Measurements from ENCODE around the gene TFB2M. TPM values are rescaled to one million over a fixed set of nuclear protein-coding genes. Genes with fewer than 3 reads are reported as not detected.
"Not testable (repeated sequence)": the region's sequence is repeated elsewhere in the genome, so short reads cannot be mapped to it uniquely, and the experiment has no call there.

The TFB2M gene
- total RNA-seq, 4 donors from 2014 or later, result 9.1 to 12.9 (median 11.4) TPM

DNA sequence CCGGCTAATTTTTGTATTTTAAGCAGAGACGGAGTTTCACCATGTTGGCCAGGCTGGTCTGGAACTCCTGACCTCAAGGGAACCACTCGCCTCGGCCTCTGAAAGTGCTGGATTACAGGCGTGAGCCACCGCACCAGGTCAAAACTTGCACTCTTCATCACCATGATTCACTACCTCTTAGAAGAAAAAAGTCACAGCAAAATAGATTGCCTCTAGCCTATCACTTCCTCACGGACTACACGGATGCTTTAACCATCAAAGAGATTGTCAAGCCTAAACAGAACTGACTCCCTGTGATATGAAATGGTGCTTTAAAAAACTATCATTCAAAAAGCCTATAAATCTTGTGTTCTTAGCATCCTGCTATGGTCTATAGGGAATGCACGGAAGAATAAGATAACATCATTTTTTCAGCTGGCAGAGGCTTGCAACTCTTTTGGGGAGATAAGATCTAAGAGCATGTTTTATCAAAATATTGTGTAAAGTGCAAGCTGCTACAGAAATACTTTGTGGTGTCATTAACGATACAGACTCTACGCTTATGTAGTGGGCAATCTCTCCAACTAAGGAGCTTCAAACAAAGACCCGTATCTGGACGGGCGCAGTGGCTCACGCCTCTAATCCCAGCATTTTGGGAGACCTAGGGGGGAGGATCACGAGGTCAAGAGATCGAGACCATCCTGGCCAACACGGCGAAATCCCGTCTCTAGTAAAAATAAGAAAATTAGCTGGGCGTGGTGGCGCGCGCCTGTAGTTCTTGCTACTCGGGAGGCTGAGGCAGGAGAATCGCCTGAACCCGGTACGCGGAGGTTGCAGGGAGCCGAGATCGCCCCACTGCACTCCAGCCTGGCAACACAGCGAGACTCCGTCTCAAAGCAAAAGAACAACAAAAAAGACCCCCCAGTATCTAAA lies 966 bp downstream of the TFB2M start:
- 38% methylated on average over 33 of the region's 33 CpGs for WGBS
- Histone ChIP-seq H3K36me3 (peaks cover 8 to 32% (median 16%) of the 10 kb centered on the region in 4 donors), H3K4me3 (peak overlapping the region; percentile 75 to 99 (median 92)), H3K4me1 (peaks cover 38 to 48% (median 45%) of the 10 kb centered on the region in 4 donors), H3K27me3 (no peaks in the 10 kb centered on the region), H3K27ac (replicated peaks in 1 of 4) (peak overlapping the region; percentile 91 to 100 (median 98)), H3K9me3 (no peaks in the 10 kb centered on the region)
- no peak for TF ChIP-seq EP300 (IDR thresholded peaks at IDR 0.05)
- intact Hi-C loops (cut with DNase I), result loop anchor here (2.0 to 10.0 kb wide), 4 partner anchors 52 to 190 kb away; no protein-coding TSS in a partner anchor
- no peak for DNase-seq (ENCODE audit: extremely low spot score)

DNA sequence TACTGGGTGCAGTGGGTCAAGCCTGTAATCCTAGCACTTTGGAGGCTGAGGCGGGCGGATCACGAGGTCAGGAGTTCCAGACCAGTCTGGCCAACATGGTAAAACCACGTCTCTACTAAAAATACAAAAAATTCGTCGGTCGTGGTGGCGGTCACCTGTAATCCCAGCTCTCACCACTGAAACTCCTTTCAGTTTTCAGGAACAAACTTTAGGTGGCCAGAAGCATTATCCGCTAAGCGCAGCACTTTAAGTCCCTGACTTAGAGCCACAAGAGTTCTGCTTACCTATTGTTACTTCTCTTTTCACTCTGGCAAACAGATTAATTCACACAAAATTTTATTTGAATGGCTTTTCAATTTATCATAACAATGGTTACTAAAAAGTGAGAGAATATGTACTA lies 5.2 kb downstream of the TFB2M start:
- 84% methylated on average over 10 of the region's 10 CpGs for WGBS
- H3K4me1 ChIP-seq, result peaks cover 16 to 22% (median 20%) of the 10 kb centered on the region in 4 donors
- H3K4me3 ChIP-seq; H3K27ac ChIP-seq (replicated peaks in 1 of 4); DNase-seq (ENCODE audit: extremely low spot score); H3K9me3 ChIP-seq; H3K27me3 ChIP-seq: not testable (repeated sequence)
- intact Hi-C loops (cut with DNase I), result loop anchor here (10.0 kb wide), 1 partner anchor 194 kb away; no protein-coding TSS in a partner anchor
- peaks cover 25 to 74% (median 48%) of the 10 kb centered on the region in 4 donors for H3K36me3 ChIP-seq

DNA sequence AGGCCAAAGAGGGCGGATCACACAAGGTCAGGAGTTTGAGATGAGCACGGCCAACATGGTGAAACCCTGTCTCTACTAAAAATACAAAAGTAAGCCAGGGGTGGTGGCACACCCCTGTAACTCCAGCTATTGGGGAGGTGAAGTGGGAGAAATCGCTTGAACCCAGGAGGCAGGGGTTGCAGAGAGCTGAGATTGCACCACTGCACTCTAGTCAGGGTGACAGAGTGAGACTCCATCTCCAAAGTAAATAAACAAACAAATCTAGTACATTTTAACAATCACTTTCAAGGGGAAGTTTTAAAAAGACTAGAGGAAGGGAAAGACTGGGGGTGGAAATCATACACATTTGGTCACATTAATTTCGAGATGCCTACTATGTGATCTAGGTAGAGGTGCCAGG lies 6.8 kb downstream of the TFB2M start:
- intact Hi-C loops (cut with DNase I), result loop anchor here (10.0 kb wide), 1 partner anchor 105 kb away; no protein-coding TSS in a partner anchor
- TF ChIP-seq POLR2A (IDR thresholded peaks at IDR 0.05; ENCODE audit: low read depth) (no peak), EP300 (IDR thresholded peaks at IDR 0.05) (no peak), POLR2AphosphoS5 (IDR thresholded peaks at IDR 0.05) (no peak)
- TF ChIP-seq, protein P1, sequence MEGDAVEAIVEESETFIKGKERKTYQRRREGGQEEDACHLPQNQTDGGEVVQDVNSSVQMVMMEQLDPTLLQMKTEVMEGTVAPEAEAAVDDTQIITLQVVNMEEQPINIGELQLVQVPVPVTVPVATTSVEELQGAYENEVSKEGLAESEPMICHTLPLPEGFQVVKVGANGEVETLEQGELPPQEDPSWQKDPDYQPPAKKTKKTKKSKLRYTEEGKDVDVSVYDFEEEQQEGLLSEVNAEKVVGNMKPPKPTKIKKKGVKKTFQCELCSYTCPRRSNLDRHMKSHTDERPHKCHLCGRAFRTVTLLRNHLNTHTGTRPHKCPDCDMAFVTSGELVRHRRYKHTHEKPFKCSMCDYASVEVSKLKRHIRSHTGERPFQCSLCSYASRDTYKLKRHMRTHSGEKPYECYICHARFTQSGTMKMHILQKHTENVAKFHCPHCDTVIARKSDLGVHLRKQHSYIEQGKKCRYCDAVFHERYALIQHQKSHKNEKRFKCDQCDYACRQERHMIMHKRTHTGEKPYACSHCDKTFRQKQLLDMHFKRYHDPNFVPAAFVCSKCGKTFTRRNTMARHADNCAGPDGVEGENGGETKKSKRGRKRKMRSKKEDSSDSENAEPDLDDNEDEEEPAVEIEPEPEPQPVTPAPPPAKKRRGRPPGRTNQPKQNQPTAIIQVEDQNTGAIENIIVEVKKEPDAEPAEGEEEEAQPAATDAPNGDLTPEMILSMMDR (IDR thresholded peaks at IDR 0.05), result no peak
- Histone ChIP-seq H3K4me3 (no peak overlapping the region), H3K4me1 (peaks cover 5 to 8% (median 6%) of the 10 kb centered on the region in 4 donors), H3K27ac (replicated peaks in 1 of 4) (no peak overlapping the region), H3K27me3 (no peaks in the 10 kb centered on the region), H3K9me3 (no peaks in the 10 kb centered on the region), H3K36me3 (peaks cover 39 to 89% (median 63%) of the 10 kb centered on the region in 4 donors)
- WGBS, result 94% methylated on average over 4 of the region's 4 CpGs
- DNase-seq (ENCODE audit: extremely low spot score), result no peak

DNA sequence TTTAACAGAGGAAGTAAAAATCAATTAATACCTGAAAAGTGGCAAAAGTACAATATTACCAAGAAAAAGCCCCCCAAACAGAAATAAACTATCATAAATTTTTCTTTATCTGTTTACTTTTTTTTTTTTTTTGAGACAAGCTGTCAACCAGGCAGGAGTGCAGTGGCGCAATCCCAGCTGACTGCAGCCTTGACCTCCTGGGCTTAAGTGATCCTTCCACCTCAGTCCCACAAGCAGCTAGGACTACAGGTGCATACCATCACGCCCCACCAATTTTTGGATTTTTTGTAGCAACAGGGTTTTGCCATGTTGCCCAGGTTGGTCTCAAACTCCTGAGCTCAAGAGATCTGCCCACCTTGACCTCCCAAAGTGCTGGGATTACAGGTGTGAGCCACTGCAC lies 8.0 kb downstream of the TFB2M start:
- WGBS, result 94% methylated on average over 2 of the region's 2 CpGs
- intact Hi-C loops (cut with DNase I), result loop anchor here (10.0 kb wide), 1 partner anchor 107 kb away; no protein-coding TSS in a partner anchor
- no peaks in the 10 kb centered on the region for H3K9me3 ChIP-seq
- H3K36me3 ChIP-seq, result peaks cover 45 to 89% (median 67%) of the 10 kb centered on the region in 4 donors
- H3K4me3 ChIP-seq, result no peak overlapping the region
- H3K27me3 ChIP-seq, result no peaks in the 10 kb centered on the region
- no peak for DNase-seq (ENCODE audit: extremely low spot score)
- TF ChIP-seq, protein P1 (IDR thresholded peaks at IDR 0.05), result no peak
- no peak for TF ChIP-seq POLR2A (IDR thresholded peaks at IDR 0.05; ENCODE audit: low read depth)
- no peak for TF ChIP-seq EP300 (IDR thresholded peaks at IDR 0.05)
- no peak for TF ChIP-seq POLR2AphosphoS5 (IDR thresholded peaks at IDR 0.05)
- no peaks in the 10 kb centered on the region for H3K4me1 ChIP-seq
- H3K27ac ChIP-seq (replicated peaks in 1 of 4), result no peak overlapping the region

DNA sequence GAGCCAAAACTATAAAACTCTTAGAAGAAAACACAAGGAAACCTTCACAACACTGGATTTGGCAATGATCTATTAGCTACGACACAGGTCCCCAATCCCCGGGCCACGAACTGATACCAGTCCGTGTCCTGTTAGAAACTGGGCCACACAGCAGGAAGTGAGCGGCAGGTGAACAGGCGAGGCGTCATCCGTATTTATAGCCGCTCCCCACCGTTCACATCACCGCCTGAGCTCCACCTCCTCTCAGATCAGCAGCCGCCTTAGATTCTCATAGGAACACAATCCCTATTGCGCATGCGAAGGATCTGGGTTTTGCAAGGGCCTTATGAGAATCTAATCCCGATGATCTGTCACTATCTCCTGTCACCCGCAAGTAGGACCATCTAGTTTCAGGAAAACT lies 11.9 kb downstream of the TFB2M start:
- Histone ChIP-seq H3K36me3 (peaks cover 59 to 99% (median 76%) of the 10 kb centered on the region in 4 donors), H3K27ac (replicated peaks in 1 of 4) (no peak overlapping the region), H3K27me3 (no peaks in the 10 kb centered on the region), H3K4me3 (no peak overlapping the region), H3K9me3 (no peaks in the 10 kb centered on the region), H3K4me1 (no peaks in the 10 kb centered on the region)
- 96% methylated on average over 16 of the region's 16 CpGs for WGBS
- intact Hi-C loops (cut with DNase I), result loop anchor here (10.0 kb wide), 1 partner anchor 111 kb away; no protein-coding TSS in a partner anchor
- DNase-seq (ENCODE audit: extremely low spot score), result no peak
- TF ChIP-seq, protein P1 (IDR thresholded peaks at IDR 0.05), result no peak
- no peak for TF ChIP-seq POLR2AphosphoS5 (IDR thresholded peaks at IDR 0.05)
- no peak for TF ChIP-seq POLR2A (IDR thresholded peaks at IDR 0.05; ENCODE audit: low read depth)

All from esophagus muscularis mucosa (tissue), 4 donors.